ENCODE measurements around the gene NR1D1. TPM values are rescaled to one million over a fixed set of nuclear protein-coding genes. Genes with fewer than 3 reads are reported as not detected.
A peak's percentile ranks its signal among the peaks of the same experiment; 100 is the strongest.

The NR1D1 gene
- total and polyA plus RNA-seq, 2 of the 13 experiments (the other 11 are each of a cell fraction or from before 2014, with no cell fraction given) = 2.1 to 2.7 TPM

GRCh38 chr17:40121181-40122135, 21.1 kb upstream of the NR1D1 start, which contains the start of gene MSL1 (continued):
- 0 out of 2 replicates have a peak, but pooled peaks have one; percentile 16 for TF ChIP-seq NR2F2 (IDR thresholded peaks at IDR 0.05; ENCODE audit: borderline replicate concordance, low read depth)
- TF ChIP-seq SNAI1 (CRISPR knock-in tag; IDR thresholded peaks at IDR 0.05; ENCODE audit: borderline replicate concordance) = no peak
- TF ChIP-seq RBM22 (optimal IDR thresholded peaks at IDR 0.05; ENCODE audit: low read length) = no peak
- TF ChIP-seq KLF13 (CRISPR knock-in tag; IDR thresholded peaks at IDR 0.05) = 0 out of 2 replicates have a peak, but pooled peaks have one; percentile 5
- TF ChIP-seq ZFX (CRISPR knock-in tag; IDR thresholded peaks at IDR 0.05; ENCODE audit: low read depth) = no peak; the same call in none of the 2 replicates
- no peak for TF ChIP-seq ZNF33A (CRISPR knock-in tag; IDR thresholded peaks at IDR 0.05; ENCODE audit: borderline replicate concordance)
- TF ChIP-seq GTF2F1 (IDR thresholded peaks at IDR 0.05; ENCODE audit: low read length) = no peak
- TF ChIP-seq, protein P1, sequence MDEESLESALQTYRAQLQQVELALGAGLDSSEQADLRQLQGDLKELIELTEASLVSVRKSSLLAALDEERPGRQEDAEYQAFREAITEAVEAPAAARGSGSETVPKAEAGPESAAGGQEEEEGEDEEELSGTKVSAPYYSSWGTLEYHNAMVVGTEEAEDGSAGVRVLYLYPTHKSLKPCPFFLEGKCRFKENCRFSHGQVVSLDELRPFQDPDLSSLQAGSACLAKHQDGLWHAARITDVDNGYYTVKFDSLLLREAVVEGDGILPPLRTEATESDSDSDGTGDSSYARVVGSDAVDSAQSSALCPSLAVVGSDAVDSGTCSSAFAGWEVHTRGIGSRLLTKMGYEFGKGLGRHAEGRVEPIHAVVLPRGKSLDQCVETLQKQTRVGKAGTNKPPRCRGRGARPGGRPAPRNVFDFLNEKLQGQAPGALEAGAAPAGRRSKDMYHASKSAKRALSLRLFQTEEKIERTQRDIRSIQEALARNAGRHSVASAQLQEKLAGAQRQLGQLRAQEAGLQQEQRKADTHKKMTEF (CRISPR knock-in tag; IDR thresholded peaks at IDR 0.05) = no peak
- 0 out of 2 replicates have a peak, but pooled peaks have one; percentile 26 for TF ChIP-seq ZNF713 (CRISPR knock-in tag; IDR thresholded peaks at IDR 0.05)
- TF ChIP-seq, protein P2, sequence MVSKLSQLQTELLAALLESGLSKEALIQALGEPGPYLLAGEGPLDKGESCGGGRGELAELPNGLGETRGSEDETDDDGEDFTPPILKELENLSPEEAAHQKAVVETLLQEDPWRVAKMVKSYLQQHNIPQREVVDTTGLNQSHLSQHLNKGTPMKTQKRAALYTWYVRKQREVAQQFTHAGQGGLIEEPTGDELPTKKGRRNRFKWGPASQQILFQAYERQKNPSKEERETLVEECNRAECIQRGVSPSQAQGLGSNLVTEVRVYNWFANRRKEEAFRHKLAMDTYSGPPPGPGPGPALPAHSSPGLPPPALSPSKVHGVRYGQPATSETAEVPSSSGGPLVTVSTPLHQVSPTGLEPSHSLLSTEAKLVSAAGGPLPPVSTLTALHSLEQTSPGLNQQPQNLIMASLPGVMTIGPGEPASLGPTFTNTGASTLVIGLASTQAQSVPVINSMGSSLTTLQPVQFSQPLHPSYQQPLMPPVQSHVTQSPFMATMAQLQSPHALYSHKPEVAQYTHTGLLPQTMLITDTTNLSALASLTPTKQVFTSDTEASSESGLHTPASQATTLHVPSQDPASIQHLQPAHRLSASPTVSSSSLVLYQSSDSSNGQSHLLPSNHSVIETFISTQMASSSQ (IDR thresholded peaks at IDR 0.05; ENCODE audit: low read depth) = no peak
- TF ChIP-seq, protein P2 (CRISPR knock-in tag; IDR thresholded peaks at IDR 0.05; ENCODE audit: borderline replicate concordance) = no peak
- TF ChIP-seq PRPF4 (IDR thresholded peaks at IDR 0.05; ENCODE audit: low read depth, low read length, poor library complexity, severe bottlenecking) = no peak
- TF ChIP-seq USF2 (IDR thresholded peaks at IDR 0.05; ENCODE audit: low read depth, low read length) = no peak
- TF ChIP-seq USF2 (CRISPR knock-in tag; IDR thresholded peaks at IDR 0.05; ENCODE audit: borderline replicate concordance) = no peak
- TF ChIP-seq CBX1 (IDR thresholded peaks at IDR 0.05; ENCODE audit: low read depth) = no peak
- TF ChIP-seq, protein P3, sequence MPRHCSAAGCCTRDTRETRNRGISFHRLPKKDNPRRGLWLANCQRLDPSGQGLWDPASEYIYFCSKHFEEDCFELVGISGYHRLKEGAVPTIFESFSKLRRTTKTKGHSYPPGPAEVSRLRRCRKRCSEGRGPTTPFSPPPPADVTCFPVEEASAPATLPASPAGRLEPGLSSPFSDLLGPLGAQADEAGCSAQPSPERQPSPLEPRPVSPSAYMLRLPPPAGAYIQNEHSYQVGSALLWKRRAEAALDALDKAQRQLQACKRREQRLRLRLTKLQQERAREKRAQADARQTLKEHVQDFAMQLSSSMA (CRISPR knock-in tag; IDR thresholded peaks at IDR 0.05) = no peak
- no peak for TF ChIP-seq CBFB (CRISPR knock-in tag; IDR thresholded peaks at IDR 0.05)
- no peak for TF ChIP-seq ZFP1 (CRISPR knock-in tag; IDR thresholded peaks at IDR 0.05)
